Stimulated activated CD8-positive, alpha-beta memory T cell treated with anti-CD3 and anti-CD28 coated beads, Interleukin-7, amount 100 ng/mL, for 1 hour (primary cell): Measurements from ENCODE around the gene UGT2B17.
"Not testable (repeated sequence)": the region's sequence is repeated elsewhere in the genome, so short reads cannot be mapped to it uniquely, and the experiment has no call there.

Experiments
- DNase-seq, 2 donors: peaks; one replicate each; pipeline ENCODE4 v3.0.0-alpha.2; 2020; ENCODE audit warnings: low read depth in 2 of 2

UGT2B17 gene

GRCh38 chr4:68576272-68577125 is at the start of gene UGT2B17:
TSS of gene UGT2B17 (minus strand) at chr4:68576322. CDS start at chr4:68568484, 7,838 bp downstream.
- no peak for DNase-seq

- not testable (repeated sequence) for DNase-seq
Observed at GRCh38 chr4:68622731-68623130, 46.6 kb upstream of the UGT2B17 start.

GRCh38 chr4:68617003-68617698 is 41.0 kb upstream of the UGT2B17 start:
- no peak for DNase-seq

- DNase-seq: no peak
Observed at GRCh38 chr4:68615699-68616422, 39.7 kb upstream of the UGT2B17 start.

GRCh38 chr4:68613752-68614151 is 37.6 kb upstream of the UGT2B17 start:
- no peak for DNase-seq

- DNase-seq: no peak
Observed at GRCh38 chr4:68606240-68606639, 30.1 kb upstream of the UGT2B17 start.

- DNase-seq: no peak
Observed at GRCh38 chr4:68599150-68599549, 23.0 kb upstream of the UGT2B17 start.

GRCh38 chr4:68597482-68597881 is 21.4 kb upstream of the UGT2B17 start:
- DNase-seq: no peak

- DNase-seq: no peak
Observed at GRCh38 chr4:68594678-68595077, 18.6 kb upstream of the UGT2B17 start.

GRCh38 chr4:68593112-68593511 is 17.0 kb upstream of the UGT2B17 start:
- no peak for DNase-seq

- no peak for DNase-seq
Observed at GRCh38 chr4:68592673-68593072, 16.6 kb upstream of the UGT2B17 start.

- DNase-seq: no peak
Observed at GRCh38 chr4:68591204-68591603, 15.1 kb upstream of the UGT2B17 start.

- DNase-seq: no peak
Observed at GRCh38 chr4:68589790-68590189, 13.7 kb upstream of the UGT2B17 start.

GRCh38 chr4:68582339-68582717 is 6.2 kb upstream of the UGT2B17 start:
- no peak for DNase-seq

- no peak for DNase-seq
Observed at GRCh38 chr4:68581383-68582338, 5.5 kb upstream of the UGT2B17 start.

GRCh38 chr4:68577590-68577989 is 1.5 kb upstream of the UGT2B17 start:
- no peak for DNase-seq

GRCh38 chr4:68575636-68576035 is 486 bp downstream of the UGT2B17 start:
- not testable (repeated sequence) for DNase-seq

- DNase-seq: no peak
Observed at GRCh38 chr4:68575081-68575480, 1.0 kb downstream of the UGT2B17 start.

GRCh38 chr4:68572653-68573170 is 3.4 kb downstream of the UGT2B17 start:
- DNase-seq: no peak

- no peak for DNase-seq
Observed at GRCh38 chr4:68570122-68570507, 6.0 kb downstream of the UGT2B17 start.
